Mesendoderm (in vitro differentiated cells): ENCODE results near the gene MINAR1.

Experiments
- DNase-seq: peaks from one replicate; pipeline ENCODE4 v3.0.0; 2013
- H2AK5ac ChIP-seq: 2 replicates; pipeline ENCODE4 v1.6.1; 2013; ENCODE audit warnings: low read length, inconsistent platforms
- H2BK120ac ChIP-seq: 2 replicates; pipeline ENCODE4 v1.6.1; 2013; ENCODE audit warnings: low read depth, mild to moderate bottlenecking, low read length, moderate library complexity, mixed read lengths
- H2BK15ac ChIP-seq: replicated peaks from 2 replicates; pipeline ENCODE4 v1.6.1; 2013; ENCODE audit warnings: low read depth, mild to moderate bottlenecking, moderate library complexity
- H2BK5ac ChIP-seq: 2 replicates; pipeline ENCODE4 v1.6.1; 2013; ENCODE audit warnings: low read length, inconsistent platforms
- H3K18ac ChIP-seq: 2 replicates; pipeline ENCODE4 v1.6.1; 2013; ENCODE audit warnings: mild to moderate bottlenecking, low read length, mixed read lengths
- H3K23ac ChIP-seq: one replicate; pipeline ENCODE4 v1.6.1; 2013; ENCODE audit warnings: low read length
- H3K27ac ChIP-seq: 2 replicates; pipeline ENCODE4 v1.5.1; 2013; ENCODE audit warnings: low read depth, mild to moderate bottlenecking, inconsistent platforms, low read length, moderate library complexity
- H3K27me3 ChIP-seq: 2 replicates; pipeline ENCODE4 v1.6.1; 2013; ENCODE audit warnings: low read length, control low read depth, mild to moderate bottlenecking, inconsistent platforms; ENCODE audit not compliant: insufficient read depth, poor library complexity
- H3K36me3 ChIP-seq: 2 replicates; pipeline ENCODE4 v1.6.1; 2013; ENCODE audit warnings: low read length, inconsistent platforms; ENCODE audit not compliant: control insufficient read depth, insufficient read depth
- H3K4ac ChIP-seq: one replicate; pipeline ENCODE4 v1.6.1; 2013; ENCODE audit warnings: low read depth, mild to moderate bottlenecking, low read length, moderate library complexity
- H3K4me1 ChIP-seq: 2 replicates; pipeline ENCODE4 v1.6.1; 2013; ENCODE audit warnings: low read depth, low read length, inconsistent platforms; ENCODE audit not compliant: control insufficient read depth
- H3K4me2 ChIP-seq: 2 replicates; pipeline ENCODE4 v1.6.1; 2013; ENCODE audit warnings: low read length
- H3K4me3 ChIP-seq: 2 replicates; pipeline ENCODE4 v1.5.1; 2013; ENCODE audit warnings: mild to moderate bottlenecking, low read length
- H3K56ac ChIP-seq: one replicate; pipeline ENCODE4 v1.6.1; 2013; ENCODE audit warnings: low read length
- H3K79me1 ChIP-seq: 2 replicates; pipeline ENCODE4 v1.6.1; 2013; ENCODE audit warnings: low read length, inconsistent platforms
- H3K79me2 ChIP-seq: 2 replicates; pipeline ENCODE4 v1.6.1; 2013; ENCODE audit warnings: mild to moderate bottlenecking, low read length; ENCODE audit not compliant: control insufficient read depth, insufficient read depth
- H3K9ac ChIP-seq: 2 replicates; pipeline ENCODE4 v1.6.1; 2013; ENCODE audit warnings: low read length, inconsistent platforms
- H4K5ac ChIP-seq: one replicate; pipeline ENCODE4 v1.6.1; 2013; ENCODE audit warnings: low read length
- H4K8ac ChIP-seq: one replicate; pipeline ENCODE4 v1.6.1; 2013; ENCODE audit warnings: low read depth, mild to moderate bottlenecking, control low read depth, low read length, moderate library complexity
- WGBS: extraction: QIAGEN DNeasy Blood & Tissue Kit; methylation state at CpG from one replicate; pipeline ENCODE4 v1.1.7; 2013; ENCODE audit warnings: low lambda C conversion rate, missing lambda C conversion rate; ENCODE audit not compliant: insufficient coverage; ENCODE audit errors: extremely low coverage; 5-methylcytosine and 5-hydroxymethylcytosine counted together

The MINAR1 gene

GRCh38 chr15:79453446-79453845, 21.3 kb downstream of the MINAR1 start:
- H3K4me3 ChIP-seq, result no peak overlapping the region
- H3K18ac ChIP-seq, result no peak overlapping the region
- WGBS, result no CpG with 5 or more reads among the region's 3 CpGs

GRCh38 chr15:79454063-79454462, 21.9 kb downstream of the MINAR1 start:
- no peak overlapping the region for H2AK5ac ChIP-seq
- H3K27me3 ChIP-seq, result no peaks in the 10 kb centered on the region
- H2BK120ac ChIP-seq, result no peak overlapping the region
- H3K56ac ChIP-seq, result no peak overlapping the region
- H3K27ac ChIP-seq, result no peak overlapping the region
- no peak overlapping the region for H3K4me3 ChIP-seq
- no peak overlapping the region for H2BK5ac ChIP-seq
- H2BK15ac ChIP-seq, result no peak overlapping the region
- no peak overlapping the region for H3K4me2 ChIP-seq
- no peak overlapping the region for H4K8ac ChIP-seq
- H3K79me1 ChIP-seq, result no peaks in the 10 kb centered on the region
- no peak for DNase-seq
- no peak overlapping the region for H3K9ac ChIP-seq
- H3K18ac ChIP-seq, result no peak overlapping the region
- no peaks in the 10 kb centered on the region for H3K36me3 ChIP-seq
- no peak overlapping the region for H3K23ac ChIP-seq
- WGBS, result no CpG with 5 or more reads among the region's 3 CpGs
- H3K4ac ChIP-seq, result no peak overlapping the region
- no peak overlapping the region for H4K5ac ChIP-seq
- H3K79me2 ChIP-seq, result no peaks in the 10 kb centered on the region
- no peaks in the 10 kb centered on the region for H3K4me1 ChIP-seq

More at GRCh38 chr15:79453446-79453845, 21.3 kb downstream of the MINAR1 start:
- Histone ChIP-seq H3K27me3 (no peaks in the 10 kb centered on the region), H3K4me2 (no peak overlapping the region), H3K27ac (no peak overlapping the region), H2BK5ac (no peak overlapping the region), H2AK5ac (no peak overlapping the region), H3K23ac (no peak overlapping the region), H3K4me1 (no peaks in the 10 kb centered on the region), H3K79me2 (no peaks in the 10 kb centered on the region), H3K79me1 (no peaks in the 10 kb centered on the region), H3K4ac (no peak overlapping the region), H3K9ac (no peak overlapping the region), H3K36me3 (no peaks in the 10 kb centered on the region), H4K8ac (no peak overlapping the region), H3K56ac (no peak overlapping the region), H2BK120ac (no peak overlapping the region), H2BK15ac (no peak overlapping the region), H4K5ac (no peak overlapping the region)
- no peak for DNase-seq

GRCh38 chr15:79455361-79455760, 23.2 kb downstream of the MINAR1 start:
- no CpG with 5 or more reads among the region's 4 CpGs for WGBS
- Histone ChIP-seq H3K9ac (no peak overlapping the region), H3K27ac (no peak overlapping the region), H2BK15ac (no peak overlapping the region), H2AK5ac (no peak overlapping the region), H3K79me1 (no peaks in the 10 kb centered on the region), H3K23ac (no peak overlapping the region), H3K56ac (no peak overlapping the region), H2BK120ac (no peak overlapping the region), H3K4ac (no peak overlapping the region), H4K8ac (no peak overlapping the region), H3K27me3 (no peaks in the 10 kb centered on the region), H3K18ac (no peak overlapping the region), H3K4me3 (no peak overlapping the region), H3K4me2 (no peak overlapping the region), H3K36me3 (no peaks in the 10 kb centered on the region), H2BK5ac (no peak overlapping the region), H3K79me2 (no peaks in the 10 kb centered on the region), H4K5ac (no peak overlapping the region), H3K4me1 (no peaks in the 10 kb centered on the region)
- no peak for DNase-seq

- no peak overlapping the region for H3K27ac ChIP-seq
- no peak overlapping the region for H3K4ac ChIP-seq
- no peaks in the 10 kb centered on the region for H3K79me1 ChIP-seq
- H3K4me2 ChIP-seq, result no peak overlapping the region
- no peak overlapping the region for H3K23ac ChIP-seq
- H3K36me3 ChIP-seq, result no peaks in the 10 kb centered on the region
- no peak overlapping the region for H4K8ac ChIP-seq
- WGBS, result no CpG with 5 or more reads among the region's 6 CpGs
- H4K5ac ChIP-seq, result no peak overlapping the region
- no peak overlapping the region for H3K9ac ChIP-seq
- no peak overlapping the region for H2BK15ac ChIP-seq
- no peak for DNase-seq
- no peak overlapping the region for H2AK5ac ChIP-seq
- no peak overlapping the region for H2BK120ac ChIP-seq
- H2BK5ac ChIP-seq, result no peak overlapping the region
- no peaks in the 10 kb centered on the region for H3K27me3 ChIP-seq
- H3K18ac ChIP-seq, result no peak overlapping the region
- H3K79me2 ChIP-seq, result no peaks in the 10 kb centered on the region
- no peak overlapping the region for H3K56ac ChIP-seq
- no peaks in the 10 kb centered on the region for H3K4me1 ChIP-seq
- no peak overlapping the region for H3K4me3 ChIP-seq
Observed at GRCh38 chr15:79455943-79456342, 23.8 kb downstream of the MINAR1 start.

- Histone ChIP-seq H2BK120ac (no peak overlapping the region), H3K79me2 (no peaks in the 10 kb centered on the region), H3K18ac (no peak overlapping the region), H2BK15ac (no peak overlapping the region), H3K79me1 (no peaks in the 10 kb centered on the region), H2AK5ac (no peak overlapping the region), H3K4me1 (no peaks in the 10 kb centered on the region), H3K27ac (no peak overlapping the region), H3K27me3 (no peaks in the 10 kb centered on the region), H3K4me2 (no peak overlapping the region), H3K4ac (no peak overlapping the region), H3K36me3 (no peaks in the 10 kb centered on the region), H3K56ac (no peak overlapping the region), H2BK5ac (no peak overlapping the region), H3K9ac (no peak overlapping the region), H4K8ac (no peak overlapping the region), H3K23ac (no peak overlapping the region), H3K4me3 (no peak overlapping the region), H4K5ac (no peak overlapping the region)
- no CpG with 5 or more reads among the region's 6 CpGs for WGBS
- DNase-seq, result no peak
Observed at GRCh38 chr15:79458491-79458890, 26.4 kb downstream of the MINAR1 start.

- Histone ChIP-seq H4K8ac (no peak overlapping the region), H3K9ac (no peak overlapping the region), H3K4me1 (no peaks in the 10 kb centered on the region), H3K36me3 (no peaks in the 10 kb centered on the region), H3K79me1 (no peaks in the 10 kb centered on the region), H3K27ac (no peak overlapping the region), H3K79me2 (no peaks in the 10 kb centered on the region), H3K18ac (no peak overlapping the region), H3K56ac (no peak overlapping the region), H3K4me2 (no peak overlapping the region), H2BK5ac (no peak overlapping the region), H3K4me3 (no peak overlapping the region), H3K23ac (no peak overlapping the region), H3K4ac (no peak overlapping the region), H3K27me3 (no peaks in the 10 kb centered on the region), H2BK15ac (no peak overlapping the region), H2AK5ac (no peak overlapping the region), H2BK120ac (no peak overlapping the region), H4K5ac (no peak overlapping the region)
- WGBS, result no CpG with 5 or more reads among the region's 1 CpG
- DNase-seq, result no peak
Observed at GRCh38 chr15:79459666-79460065, 27.5 kb downstream of the MINAR1 start.
